Measurements from ENCODE around the gene FLAD1. TPM values are rescaled to one million over a fixed set of nuclear protein-coding genes. Genes with fewer than 3 reads are reported as not detected.

Gene FLAD1
- total and polyA plus RNA-seq, 2 of the 8 experiments (the other 6 are each of a cell fraction or from before 2014, with no cell fraction given), result 104 to 143 TPM

- no peak for TF ChIP-seq EGR1 (IDR thresholded peaks at IDR 0.05; ENCODE audit: borderline replicate concordance, low read depth, low read length)
- TF ChIP-seq SRF (IDR thresholded peaks at IDR 0.05; ENCODE audit: low read depth, low read length), result no peak
- no peak for TF ChIP-seq POU5F1 (IDR thresholded peaks at IDR 0.05; ENCODE audit: low read depth, low read length)
- 0 out of 4 replicates have a peak, but pooled peaks of 1 of the 2 experiments have one; percentile 16 for TF ChIP-seq HDAC2 (IDR thresholded peaks at IDR 0.05; ENCODE audit: borderline replicate concordance in 1 of 2, low read depth in 2 of 2, low read length in 2 of 2)
- no peak for TF ChIP-seq RNF2 (IDR thresholded peaks at IDR 0.05; ENCODE audit: borderline replicate concordance, low read depth, low read length, missing control alignments, poor library complexity, severe bottlenecking)
- TF ChIP-seq EZH2 (IDR thresholded peaks at IDR 0.05; ENCODE audit: low read depth, low read length, severe bottlenecking), result no peak
- TF ChIP-seq SIN3A (conservative IDR thresholded peaks at IDR 0.05 in 1 of 2, IDR thresholded peaks at IDR 0.05 in 1 of 2; ENCODE audit: low read depth in 1 of 2, low read length in 2 of 2), result peak; percentile 17 to 74; a peak in 2 of 4 replicates
- no peak for TF ChIP-seq CHD7 (IDR thresholded peaks at IDR 0.05; ENCODE audit: insufficient replicate concordance, low read length)
- TF ChIP-seq JUN (IDR thresholded peaks at IDR 0.05; ENCODE audit: low read depth, low read length), result no peak
These were observed 8.9 kb upstream of the FLAD1 start, which contains the start of gene CKS1B (continued) for GRCh38 chr1:154974102-154974807.

Data from H1 (cell line).